A549 (cell line): ENCODE results near the gene CLPSL2. TPM values are rescaled to one million over a fixed set of nuclear protein-coding genes. Genes with fewer than 3 reads are reported as not detected.
"Not testable (repeated sequence)": the region's sequence is repeated elsewhere in the genome, so short reads cannot be mapped to it uniquely, and the experiment has no call there.

Experiments used
- ATAC-seq, 2 experiments: fragments of 200-7000 bp in 1 of 2; fragments of >200 bp in 1 of 2; cut with Nextera tagmentation in 1 of 2; cut with Tn5 transposase in 1 of 2; 3 replicates each; pipeline versions ENCODE4 v1.8.0 to v1.9.1; 2018 to 2020; ENCODE audit warnings: mild to moderate bottlenecking in 1 of 2, moderate library complexity in 1 of 2
- CTCF ChIA-PET: fragments of 300-600 bp; sonication (Branson Sonifier 250); formaldehyde crosslinking; extraction: SDS; loops from one replicate; lab custom pipeline; 2021; ENCODE audit warnings: antibody characterized with exemption, inconsistent platforms; lab: Yijun Ruan, JAX
- POLR2A ChIA-PET: fragments of 350-600 bp; formaldehyde crosslinking; extraction: SDS; loops from one replicate; lab custom pipeline; 2021; ENCODE audit warnings: antibody characterized with exemption, inconsistent platforms; lab: Yijun Ruan, JAX
- DNase-seq, 2 experiments: peaks; one replicate each; pipeline versions ENCODE4 v3.0.0 to v3.0.0-alpha.2; 2011 to 2016; ENCODE audit warnings: low read depth in 1 of 2, low spot score in 1 of 2
- FAIRE-seq: peaks from 2 replicates; lab custom pipeline; 2011; peaks lifted over from hg19 to GRCh38; lab: Jason Lieb, UNC
- H3K27ac ChIP-seq, 2 experiments: fragments of >200 bp; sonication (Bioruptor Twin); formaldehyde crosslinking; 3 replicates each; pipeline ENCODE4 v1.5.1; 2016 to 2017
- H3K4me1 ChIP-seq: fragments of >200 bp; sonication (Bioruptor Twin); formaldehyde crosslinking; 3 replicates; pipeline ENCODE4 v1.6.1; 2016
- H3K4me2 ChIP-seq: fragments of >200 bp; sonication (Bioruptor Twin); formaldehyde crosslinking; 3 replicates; pipeline ENCODE4 v1.6.1; 2016
- H3K4me3 ChIP-seq: fragments of >200 bp; sonication (Bioruptor Twin); formaldehyde crosslinking; 3 replicates; pipeline ENCODE4 v1.5.1; 2016
- H3K9me3 ChIP-seq: fragments of >200 bp; sonication (Bioruptor Twin); formaldehyde crosslinking; 3 replicates; pipeline ENCODE4 v1.6.1; 2016
- CEBPB ChIP-seq, 2 experiments: fragments of >200 bp in 1 of 2; sonication (Bioruptor Twin) in 1 of 2; formaldehyde crosslinking in 1 of 2; IDR thresholded peaks; 2 replicates each; pipeline ENCODE4 v1.6.1; 2012 to 2016
- ELK1 ChIP-seq: fragments of 150-350 bp; IDR thresholded peaks from 2 replicates; pipeline ENCODE4 v1.6.1; 2014; ENCODE audit warnings: low read depth, mild to moderate bottlenecking, low read length
- GATA3 ChIP-seq: IDR thresholded peaks from 2 replicates; pipeline ENCODE4 v1.6.1; 2012; ENCODE audit warnings: borderline replicate concordance
- HEYL ChIP-seq: fragments of 250-450 bp; sonication (Bioruptor Pico); IDR thresholded peaks from 2 replicates; pipeline ENCODE4 v1.8.0; 2021; ENCODE audit warnings: mild to moderate bottlenecking, moderate library complexity
- JUN ChIP-seq, 2 experiments: fragments of >200 bp; sonication (Bioruptor Twin); formaldehyde crosslinking; IDR thresholded peaks; 2 replicates in 1 of 2; 3 replicates in 1 of 2; pipeline ENCODE4 v1.6.1; 2016 to 2017
- KDM5A ChIP-seq: fragments of 200-600 bp; sonication (generic); IDR thresholded peaks from 2 replicates; pipeline ENCODE4 v1.6.1; 2016; ENCODE audit warnings: antibody characterized with exemption, mild to moderate bottlenecking
- MAFK ChIP-seq: fragments of 450-650 bp; IDR thresholded peaks from 2 replicates; pipeline ENCODE4 v1.6.1; 2014; ENCODE audit not compliant: partially characterized antibody
- MAZ ChIP-seq: fragments of 150-350 bp; IDR thresholded peaks from 2 replicates; pipeline ENCODE4 v1.6.1; 2014; ENCODE audit warnings: antibody characterized with exemption, low read depth, low read length, borderline replicate concordance
- RAD21 ChIP-seq, 2 experiments: fragments of >200 bp in 1 of 2; sonication (Bioruptor Twin) in 1 of 2; formaldehyde crosslinking in 1 of 2; IDR thresholded peaks in 1 of 2; conservative IDR thresholded peaks in 1 of 2; 2 replicates in 1 of 2; 3 replicates in 1 of 2; pipeline ENCODE4 v1.6.1; 2012 to 2018; ENCODE audit warnings: inconsistent platforms in 1 of 2
- RFX5 ChIP-seq: fragments of 450-650 bp; IDR thresholded peaks from 2 replicates; pipeline ENCODE4 v1.7.1; 2014; ENCODE audit warnings: antibody characterized with exemption, mild to moderate bottlenecking, moderate library complexity
- SMC3 ChIP-seq: fragments of >200 bp; sonication (Bioruptor Twin); formaldehyde crosslinking; IDR thresholded peaks from 3 replicates; pipeline ENCODE4 v1.6.1; 2018; ENCODE audit warnings: inconsistent platforms
- TP53 ChIP-seq: fragments of 250-450 bp; sonication (Bioruptor Pico); IDR thresholded peaks from 2 replicates; pipeline ENCODE4 v1.5.0; 2021; ENCODE audit warnings: mild to moderate bottlenecking, moderate library complexity
- WGBS: methylation state at CpG from one replicate; pipeline ENCODE4 v1.1.6; 2017; ENCODE audit errors: missing lambda C conversion rate; 5-methylcytosine and 5-hydroxymethylcytosine counted together
- polyA plus RNA-seq, 4 experiments: library from polyadenylated mRNA; depleted of rRNA in 3 of 4; stranded (reverse); fragments of >200 nt; fragmentation: RNase III in 1 of 4; extraction: RNeasy Plus Mini Kit Qiagen cat#74134 plus additional on column Dnase treatment in 1 of 4; gene quantifications; 2 replicates in 3 of 4; 3 replicates in 1 of 4; pipeline ENCODE4 v1.2.3, GENCODE V29; 2011 to 2017
- TF ChIP-seq, protein P1 (sequence below): fragments of 200-600 bp; sonication (generic); IDR thresholded peaks from 2 replicates; pipeline ENCODE4 v1.6.1; 2016; ENCODE audit warnings: antibody characterized with exemption, mild to moderate bottlenecking, moderate library complexity
- TF ChIP-seq, protein P2 (sequence below): fragments of 250-450 bp; sonication (Bioruptor Pico); IDR thresholded peaks from 2 replicates; pipeline ENCODE4 v1.5.0; 2021; ENCODE audit warnings: mild to moderate bottlenecking, moderate library complexity, borderline replicate concordance

CLPSL2 gene
- polyA plus RNA-seq, 2 of the 4 experiments (the other 2 are of a cell fraction) = 0.37 to 0.72 TPM

- TF ChIP-seq, protein P1, sequence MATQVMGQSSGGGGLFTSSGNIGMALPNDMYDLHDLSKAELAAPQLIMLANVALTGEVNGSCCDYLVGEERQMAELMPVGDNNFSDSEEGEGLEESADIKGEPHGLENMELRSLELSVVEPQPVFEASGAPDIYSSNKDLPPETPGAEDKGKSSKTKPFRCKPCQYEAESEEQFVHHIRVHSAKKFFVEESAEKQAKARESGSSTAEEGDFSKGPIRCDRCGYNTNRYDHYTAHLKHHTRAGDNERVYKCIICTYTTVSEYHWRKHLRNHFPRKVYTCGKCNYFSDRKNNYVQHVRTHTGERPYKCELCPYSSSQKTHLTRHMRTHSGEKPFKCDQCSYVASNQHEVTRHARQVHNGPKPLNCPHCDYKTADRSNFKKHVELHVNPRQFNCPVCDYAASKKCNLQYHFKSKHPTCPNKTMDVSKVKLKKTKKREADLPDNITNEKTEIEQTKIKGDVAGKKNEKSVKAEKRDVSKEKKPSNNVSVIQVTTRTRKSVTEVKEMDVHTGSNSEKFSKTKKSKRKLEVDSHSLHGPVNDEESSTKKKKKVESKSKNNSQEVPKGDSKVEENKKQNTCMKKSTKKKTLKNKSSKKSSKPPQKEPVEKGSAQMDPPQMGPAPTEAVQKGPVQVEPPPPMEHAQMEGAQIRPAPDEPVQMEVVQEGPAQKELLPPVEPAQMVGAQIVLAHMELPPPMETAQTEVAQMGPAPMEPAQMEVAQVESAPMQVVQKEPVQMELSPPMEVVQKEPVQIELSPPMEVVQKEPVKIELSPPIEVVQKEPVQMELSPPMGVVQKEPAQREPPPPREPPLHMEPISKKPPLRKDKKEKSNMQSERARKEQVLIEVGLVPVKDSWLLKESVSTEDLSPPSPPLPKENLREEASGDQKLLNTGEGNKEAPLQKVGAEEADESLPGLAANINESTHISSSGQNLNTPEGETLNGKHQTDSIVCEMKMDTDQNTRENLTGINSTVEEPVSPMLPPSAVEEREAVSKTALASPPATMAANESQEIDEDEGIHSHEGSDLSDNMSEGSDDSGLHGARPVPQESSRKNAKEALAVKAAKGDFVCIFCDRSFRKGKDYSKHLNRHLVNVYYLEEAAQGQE = no peak
- TF ChIP-seq JUN (IDR thresholded peaks at IDR 0.05) = no peak
- no peak for TF ChIP-seq MAFK
- TF ChIP-seq KDM5A = no peak
- no peak for TF ChIP-seq CEBPB (IDR thresholded peaks at IDR 0.05)
- TF ChIP-seq GATA3 = no peak
- TF ChIP-seq RAD21 (conservative IDR thresholded peaks at IDR 0.05 in 1 of 2, IDR thresholded peaks at IDR 0.05 in 1 of 2) = no peak
- no peak for TF ChIP-seq TP53
- TF ChIP-seq ELK1 = no peak
- no peak for TF ChIP-seq HEYL (CRISPR knock-in tag)
- TF ChIP-seq SMC3 = no peak
- H3K9me3 ChIP-seq = no peaks in the 10 kb centered on the region
- ChIA-PET CTCF (interaction anchor here (0.7 to 2.0 kb wide), 5 partner anchors 91 to 210 kb away, joined by 3 to 13 read pairs (median 4); no protein-coding TSS in a partner anchor), POLR2A (no interaction called here)
- no peak for FAIRE-seq
- H3K4me2 ChIP-seq = no peak overlapping the region
- H3K4me3 ChIP-seq = no peak overlapping the region
- DNase-seq = no peak
- peak overlapping the region; percentile 98 to 99; a peak in 3 of 6 replicates for H3K27ac ChIP-seq
- peaks cover 36% of the 10 kb centered on the region for H3K4me1 ChIP-seq
- 94% methylated on average over 8 of the region's 8 CpGs for WGBS
- no peak for ATAC-seq
Measured at GRCh38 chr6:35733633-35734032, 42.8 kb upstream of the CLPSL2 start.

DNA sequence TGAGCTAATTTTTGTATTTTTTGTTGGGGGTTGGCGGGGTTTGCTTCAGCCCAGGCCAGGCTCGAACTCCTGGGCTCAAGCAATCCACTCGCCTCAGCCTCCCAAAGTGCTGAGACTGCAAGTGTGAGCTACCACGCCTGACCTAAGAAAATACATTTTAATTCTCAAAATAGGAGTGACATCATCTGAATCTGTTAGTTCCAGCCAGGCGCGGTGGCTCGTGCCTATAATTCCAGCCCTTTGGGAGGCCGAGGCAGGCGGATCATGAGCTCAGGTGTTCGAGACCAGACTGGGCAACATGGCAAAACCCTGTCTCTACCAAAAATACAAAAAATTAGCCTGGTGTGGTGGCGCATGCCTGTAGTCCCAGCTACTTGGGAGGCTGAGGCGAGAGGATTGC lies 42.1 kb upstream of the CLPSL2 start:
- H3K9me3 ChIP-seq, DNase-seq, H3K4me3 ChIP-seq, FAIRE-seq, POLR2A ChIA-PET, ATAC-seq, H3K4me2 ChIP-seq: not testable (repeated sequence)
- CTCF ChIA-PET = interaction anchor here (0.7 to 2.0 kb wide), 4 partner anchors 131 to 211 kb away, joined by 3 to 13 read pairs (median 4); no protein-coding TSS in a partner anchor
- Histone ChIP-seq H3K4me1 (peaks cover 29% of the 10 kb centered on the region), H3K27ac (peak overlapping the region in 1 of 2 experiments; percentile 99; a peak in 1 of 6 replicates)
- 95% methylated on average over 9 of the region's 12 CpGs for WGBS

- CTCF ChIA-PET = interaction anchor here (0.6 to 7.2 kb wide), 23 partner anchors 12 to 225 kb away, joined by 3 to 129 read pairs (median 5); no protein-coding TSS in a partner anchor
- FAIRE-seq (no peak), ATAC-seq (no peak), DNase-seq (no peak)
- Histone ChIP-seq H3K27ac (peak overlapping the region in 1 of 2 experiments; percentile 99; a peak in 1 of 6 replicates), H3K4me2 (no peak overlapping the region), H3K4me3 (no peak overlapping the region), H3K4me1 (peaks cover 18% of the 10 kb centered on the region), H3K9me3 (no peaks in the 10 kb centered on the region)
- WGBS = 100% methylated on average over 3 of the region's 3 CpGs
- TF ChIP-seq KDM5A = no peak
- TF ChIP-seq CEBPB (IDR thresholded peaks at IDR 0.05) = no peak
- TF ChIP-seq TP53 = no peak
- TF ChIP-seq RFX5 = no peak
- no peak for TF ChIP-seq MAZ
- TF ChIP-seq, protein P2, sequence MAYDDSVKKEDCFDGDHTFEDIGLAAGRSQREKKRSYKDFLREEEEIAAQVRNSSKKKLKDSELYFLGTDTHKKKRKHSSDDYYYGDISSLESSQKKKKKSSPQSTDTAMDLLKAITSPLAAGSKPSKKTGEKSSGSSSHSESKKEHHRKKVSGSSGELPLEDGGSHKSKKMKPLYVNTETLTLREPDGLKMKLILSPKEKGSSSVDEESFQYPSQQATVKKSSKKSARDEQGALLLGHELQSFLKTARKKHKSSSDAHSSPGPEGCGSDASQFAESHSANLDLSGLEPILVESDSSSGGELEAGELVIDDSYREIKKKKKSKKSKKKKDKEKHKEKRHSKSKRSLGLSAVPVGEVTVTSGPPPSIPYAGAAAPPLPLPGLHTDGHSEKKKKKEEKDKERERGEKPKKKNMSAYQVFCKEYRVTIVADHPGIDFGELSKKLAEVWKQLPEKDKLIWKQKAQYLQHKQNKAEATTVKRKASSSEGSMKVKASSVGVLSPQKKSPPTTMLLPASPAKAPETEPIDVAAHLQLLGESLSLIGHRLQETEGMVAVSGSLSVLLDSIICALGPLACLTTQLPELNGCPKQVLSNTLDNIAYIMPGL = no peak
- POLR2A ChIA-PET = no interaction called here
Measured at GRCh38 chr6:35735452-35735851, 40.9 kb upstream of the CLPSL2 start.
